HepG2 (cell line): ENCODE measurements around the gene TPM2. TPM values are rescaled to one million over a fixed set of nuclear protein-coding genes. Genes with fewer than 3 reads are reported as not detected.
A peak's percentile ranks its signal among the peaks of the same experiment; 100 is the strongest.

Source experiments
- CREB1 ChIP-seq, 2 experiments: fragments of 450-650 bp in 1 of 2; IDR thresholded peaks; 2 replicates each; pipeline ENCODE4 v1.6.1; 2016 to 2017; ENCODE audit warnings: control low read depth in 1 of 2, mild to moderate bottlenecking in 1 of 2, missing compliant biosample characterization in 1 of 2, missing genetic modification characterization in 1 of 2
- HNRNPK ChIP-seq: fragments of 200-400 bp; formaldehyde crosslinking; IDR thresholded peaks from 2 replicates; pipeline ENCODE4 v1.6.1; 2018; ENCODE audit warnings: low read length, low read depth, moderate library complexity, mild to moderate bottlenecking; ENCODE audit not compliant: poor library complexity, severe bottlenecking
- KDM5B ChIP-seq: sonication (generic); formaldehyde crosslinking; IDR thresholded peaks from 2 replicates; pipeline ENCODE4 v1.4.0; 2020; ENCODE audit warnings: missing genetic modification reagents, mild to moderate bottlenecking, borderline replicate concordance
- POLR2AphosphoS5 ChIP-seq: IDR thresholded peaks from 2 replicates; pipeline ENCODE4 v1.6.1; 2012; ENCODE audit warnings: low read depth, low read length
- ZNF335 ChIP-seq: sonication (generic); formaldehyde crosslinking; IDR thresholded peaks from 2 replicates; pipeline ENCODE4 v1.4.0; 2020; ENCODE audit warnings: missing genetic modification reagents
- ZNF383 ChIP-seq: sonication (generic); formaldehyde crosslinking; IDR thresholded peaks from 2 replicates; pipeline ENCODE4 v1.4.0; 2020; ENCODE audit warnings: missing genetic modification reagents, mild to moderate bottlenecking, borderline replicate concordance
- polyA plus RNA-seq, 8 experiments: library from polyadenylated mRNA; depleted of rRNA in 3 of 8; stranded (reverse) in 7 of 8; unstranded in 1 of 8; fragments of >200 nt; fragmentation: Illumina TruSeq in 4 of 8; extraction: Trizol in 4 of 8; gene quantifications; 2 replicates each; pipeline versions ENCODE4 v1.2.1 to v1.2.3, GENCODE V29; 2011 to 2016; ENCODE audit warnings: low read depth in 4 of 8, missing spikeins in 1 of 8, mixed read lengths in 1 of 8; ENCODE audit not compliant: insufficient read depth in 1 of 8
- total RNA-seq, 5 experiments: library from RNA; depleted of rRNA; stranded (reverse); fragments of >200 nt; fragmentation: Illumina TruSeq; extraction: Trizol; gene quantifications; 2 replicates each; pipeline ENCODE4 v1.2.3, GENCODE V29; 2016; ENCODE audit warnings: low read depth in 1 of 5
- TF ChIP-seq, protein P1 (sequence below): sonication (generic); formaldehyde crosslinking; IDR thresholded peaks from 2 replicates; pipeline ENCODE4 v1.5.1; 2020; ENCODE audit warnings: mild to moderate bottlenecking, missing genetic modification reagents, borderline replicate concordance
- TF ChIP-seq, protein P2 (sequence below): sonication (generic); formaldehyde crosslinking; IDR thresholded peaks from 2 replicates; pipeline ENCODE4 v1.5.0; 2020; ENCODE audit warnings: mild to moderate bottlenecking, missing genetic modification reagents
- TF ChIP-seq, protein P3 (sequence below): sonication (generic); formaldehyde crosslinking; IDR thresholded peaks from 2 replicates; pipeline ENCODE4 v1.5.0; 2020; ENCODE audit warnings: missing genetic modification reagents
- TF ChIP-seq, protein P4 (sequence below): sonication (generic); formaldehyde crosslinking; IDR thresholded peaks from 2 replicates; pipeline ENCODE4 v1.9.0; 2022; ENCODE audit warnings: low read depth, missing genetic modification reagents

TPM2 gene
- total and polyA plus RNA-seq, 2 of the 13 experiments (the other 11 are each of a cell fraction or from before 2014, with no cell fraction given), result 3.1 to 10.7 TPM

DNA sequence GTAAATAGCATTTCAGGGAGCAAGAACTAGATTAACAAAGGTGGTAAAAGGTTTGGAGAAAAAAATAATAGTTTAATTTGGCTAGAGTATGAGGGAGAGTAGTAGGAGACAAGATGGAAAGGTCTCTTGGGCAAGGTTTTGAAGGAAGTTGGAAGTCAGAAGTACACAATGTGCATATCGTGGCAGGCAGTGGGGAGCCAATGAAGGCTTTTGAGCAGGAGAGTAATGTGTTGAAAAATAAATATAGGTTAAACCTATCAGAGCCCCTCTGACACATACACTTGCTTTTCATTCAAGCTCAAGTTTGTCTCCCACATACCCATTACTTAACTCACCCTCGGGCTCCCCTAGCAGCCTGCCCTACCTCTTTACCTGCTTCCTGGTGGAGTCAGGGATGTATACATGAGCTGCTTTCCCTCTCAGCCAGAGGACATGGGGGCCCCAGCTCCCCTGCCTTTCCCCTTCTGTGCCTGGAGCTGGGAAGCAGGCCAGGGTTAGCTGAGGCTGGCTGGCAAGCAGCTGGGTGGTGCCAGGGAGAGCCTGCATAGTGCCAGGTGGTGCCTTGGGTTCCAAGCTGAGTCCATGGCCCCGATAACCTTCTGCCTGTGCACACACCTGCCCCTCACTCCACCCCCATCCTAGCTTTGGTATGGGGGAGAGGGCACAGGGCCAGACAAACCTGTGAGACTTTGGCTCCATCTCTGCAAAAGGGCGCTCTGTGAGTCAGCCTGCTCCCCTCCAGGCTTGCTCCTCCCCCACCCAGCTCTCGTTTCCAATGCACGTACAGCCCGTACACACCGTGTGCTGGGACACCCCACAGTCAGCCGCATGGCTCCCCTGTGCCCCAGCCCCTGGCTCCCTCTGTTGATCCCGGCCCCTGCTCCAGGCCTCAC is 16.3 kb downstream of the TPM2 start, which contains the start of gene CA9 (continued):
- TF ChIP-seq, protein P1, sequence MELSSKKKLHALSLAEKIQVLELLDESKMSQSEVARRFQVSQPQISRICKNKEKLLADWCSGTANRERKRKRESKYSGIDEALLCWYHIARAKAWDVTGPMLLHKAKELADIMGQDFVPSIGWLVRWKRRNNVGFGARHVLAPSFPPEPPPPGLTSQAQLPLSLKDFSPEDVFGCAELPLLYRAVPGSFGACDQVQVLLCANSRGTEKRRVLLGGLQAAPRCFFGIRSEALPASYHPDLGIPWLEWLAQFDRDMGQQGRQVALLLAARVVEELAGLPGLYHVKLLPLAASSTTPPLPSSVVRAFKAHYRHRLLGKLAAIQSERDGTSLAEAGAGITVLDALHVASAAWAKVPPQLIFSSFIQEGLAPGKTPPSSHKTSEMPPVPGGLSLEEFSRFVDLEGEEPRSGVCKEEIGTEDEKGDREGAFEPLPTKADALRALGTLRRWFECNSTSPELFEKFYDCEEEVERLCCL (CRISPR knock-in tag), result peak; percentile 65; the same call in 1 of the 2 replicates
- TF ChIP-seq, protein P2, sequence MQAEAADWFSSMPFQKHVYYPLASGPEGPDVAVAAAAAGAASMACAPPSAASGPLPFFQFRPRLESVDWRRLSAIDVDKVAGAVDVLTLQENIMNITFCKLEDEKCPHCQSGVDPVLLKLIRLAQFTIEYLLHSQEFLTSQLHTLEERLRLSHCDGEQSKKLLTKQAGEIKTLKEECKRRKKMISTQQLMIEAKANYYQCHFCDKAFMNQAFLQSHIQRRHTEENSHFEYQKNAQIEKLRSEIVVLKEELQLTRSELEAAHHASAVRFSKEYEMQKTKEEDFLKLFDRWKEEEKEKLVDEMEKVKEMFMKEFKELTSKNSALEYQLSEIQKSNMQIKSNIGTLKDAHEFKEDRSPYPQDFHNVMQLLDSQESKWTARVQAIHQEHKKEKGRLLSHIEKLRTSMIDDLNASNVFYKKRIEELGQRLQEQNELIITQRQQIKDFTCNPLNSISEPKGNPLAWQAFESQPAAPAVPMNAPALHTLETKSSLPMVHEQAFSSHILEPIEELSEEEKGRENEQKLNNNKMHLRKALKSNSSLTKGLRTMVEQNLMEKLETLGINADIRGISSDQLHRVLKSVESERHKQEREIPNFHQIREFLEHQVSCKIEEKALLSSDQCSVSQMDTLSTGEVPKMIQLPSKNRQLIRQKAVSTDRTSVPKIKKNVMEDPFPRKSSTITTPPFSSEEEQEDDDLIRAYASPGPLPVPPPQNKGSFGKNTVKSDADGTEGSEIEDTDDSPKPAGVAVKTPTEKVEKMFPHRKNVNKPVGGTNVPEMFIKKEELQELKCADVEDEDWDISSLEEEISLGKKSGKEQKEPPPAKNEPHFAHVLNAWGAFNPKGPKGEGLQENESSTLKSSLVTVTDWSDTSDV (CRISPR knock-in tag), result no peak
- TF ChIP-seq, protein P3, sequence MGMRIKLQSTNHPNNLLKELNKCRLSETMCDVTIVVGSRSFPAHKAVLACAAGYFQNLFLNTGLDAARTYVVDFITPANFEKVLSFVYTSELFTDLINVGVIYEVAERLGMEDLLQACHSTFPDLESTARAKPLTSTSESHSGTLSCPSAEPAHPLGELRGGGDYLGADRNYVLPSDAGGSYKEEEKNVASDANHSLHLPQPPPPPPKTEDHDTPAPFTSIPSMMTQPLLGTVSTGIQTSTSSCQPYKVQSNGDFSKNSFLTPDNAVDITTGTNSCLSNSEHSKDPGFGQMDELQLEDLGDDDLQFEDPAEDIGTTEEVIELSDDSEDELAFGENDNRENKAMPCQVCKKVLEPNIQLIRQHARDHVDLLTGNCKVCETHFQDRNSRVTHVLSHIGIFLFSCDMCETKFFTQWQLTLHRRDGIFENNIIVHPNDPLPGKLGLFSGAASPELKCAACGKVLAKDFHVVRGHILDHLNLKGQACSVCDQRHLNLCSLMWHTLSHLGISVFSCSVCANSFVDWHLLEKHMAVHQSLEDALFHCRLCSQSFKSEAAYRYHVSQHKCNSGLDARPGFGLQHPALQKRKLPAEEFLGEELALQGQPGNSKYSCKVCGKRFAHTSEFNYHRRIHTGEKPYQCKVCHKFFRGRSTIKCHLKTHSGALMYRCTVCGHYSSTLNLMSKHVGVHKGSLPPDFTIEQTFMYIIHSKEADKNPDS (CRISPR knock-in tag), result 0 out of 2 replicates have a peak, but pooled peaks have one; percentile 55
- TF ChIP-seq KDM5B (CRISPR knock-in tag) (peak; percentile 68; the same call in 1 of the 2 replicates), POLR2AphosphoS5 (peak; percentile 24; the same call in 1 of the 2 replicates), ZNF335 (CRISPR knock-in tag) (no peak), CREB1 (IDR thresholded peaks at IDR 0.05) (no peak), CREB1 (CRISPR knock-in tag; IDR thresholded peaks at IDR 0.05) (no peak), ZNF383 (CRISPR knock-in tag) (no peak), HNRNPK (no peak)
- TF ChIP-seq, protein P4, sequence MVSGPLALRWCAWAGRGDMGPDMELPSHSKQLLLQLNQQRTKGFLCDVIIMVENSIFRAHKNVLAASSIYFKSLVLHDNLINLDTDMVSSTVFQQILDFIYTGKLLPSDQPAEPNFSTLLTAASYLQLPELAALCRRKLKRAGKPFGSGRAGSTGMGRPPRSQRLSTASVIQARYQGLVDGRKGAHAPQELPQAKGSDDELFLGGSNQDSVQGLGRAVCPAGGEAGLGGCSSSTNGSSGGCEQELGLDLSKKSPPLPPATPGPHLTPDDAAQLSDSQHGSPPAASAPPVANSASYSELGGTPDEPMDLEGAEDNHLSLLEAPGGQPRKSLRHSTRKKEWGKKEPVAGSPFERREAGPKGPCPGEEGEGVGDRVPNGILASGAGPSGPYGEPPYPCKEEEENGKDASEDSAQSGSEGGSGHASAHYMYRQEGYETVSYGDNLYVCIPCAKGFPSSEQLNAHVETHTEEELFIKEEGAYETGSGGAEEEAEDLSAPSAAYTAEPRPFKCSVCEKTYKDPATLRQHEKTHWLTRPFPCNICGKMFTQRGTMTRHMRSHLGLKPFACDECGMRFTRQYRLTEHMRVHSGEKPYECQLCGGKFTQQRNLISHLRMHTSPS, result 0 out of 2 replicates have a peak, but pooled peaks have one; percentile 22
